H1 (cell line): ENCODE measurements around the gene ZNF385D. TPM values are rescaled to one million over a fixed set of nuclear protein-coding genes. Genes with fewer than 3 reads are reported as not detected.

Source experiments
- CTCF ChIA-PET: fragments of 300-600 bp; sonication (Branson Sonifier 250); formaldehyde crosslinking; loops from one replicate; lab custom pipeline; 2021; ENCODE audit not compliant: partially characterized antibody; lab: Charles Lee
- POLR2A ChIA-PET: fragments of 300-600 bp; sonication (Branson Sonifier 250); formaldehyde crosslinking; loops from one replicate; lab custom pipeline; 2021; ENCODE audit warnings: inconsistent platforms; ENCODE audit not compliant: partially characterized antibody; lab: Charles Lee
- DNase-seq, 2 experiments: peaks; one replicate each; pipeline versions ENCODE4 v3.0.0 to v3.0.0-alpha.2; 2010 to 2022; ENCODE audit warnings: low spot score in 2 of 2, low read depth in 1 of 2, mixed read lengths in 1 of 2
- FAIRE-seq: peaks from 2 replicates; lab custom pipeline; 2011; peaks lifted over from hg19 to GRCh38; lab: Jason Lieb, UNC
- H2AFZ ChIP-seq: 2 replicates; pipeline ENCODE4 v1.8.1; 2012; ENCODE audit warnings: low read length, inconsistent platforms
- H2AK5ac ChIP-seq: 2 replicates; pipeline ENCODE4 v1.6.1; 2013; ENCODE audit warnings: low read depth, low read length
- H2BK120ac ChIP-seq: replicated peaks from 2 replicates; pipeline ENCODE3; 2013; ENCODE audit warnings: low read depth, low read length, inconsistent platforms
- H2BK12ac ChIP-seq: 2 replicates; pipeline ENCODE4 v1.6.1; 2013; ENCODE audit warnings: low read depth, low read length
- H2BK15ac ChIP-seq: 2 replicates; pipeline ENCODE4 v1.6.1; 2013; ENCODE audit warnings: low read length
- H2BK20ac ChIP-seq: 2 replicates; pipeline ENCODE4 v1.6.1; 2013; ENCODE audit warnings: low read length
- H2BK5ac ChIP-seq: 2 replicates; pipeline ENCODE4 v1.6.1; 2013; ENCODE audit warnings: low read depth, low read length
- H3K14ac ChIP-seq: 2 replicates; pipeline ENCODE4 v1.6.1; 2013; ENCODE audit warnings: inconsistent platforms; ENCODE audit not compliant: insufficient read length
- H3K18ac ChIP-seq: 2 replicates; pipeline ENCODE4 v1.6.1; 2013; ENCODE audit warnings: low read length; ENCODE audit errors: extremely low read depth
- H3K23ac ChIP-seq: 2 replicates; pipeline ENCODE4 v1.6.1; 2013; ENCODE audit warnings: inconsistent platforms; ENCODE audit not compliant: insufficient read length
- H3K23me2 ChIP-seq: 2 replicates; pipeline ENCODE4 v1.6.1; 2013; ENCODE audit warnings: low read depth, low read length
- H3K27ac ChIP-seq: 2 replicates; pipeline ENCODE4 v1.6.1; 2011; ENCODE audit warnings: low read depth, low read length, inconsistent platforms
- H3K27me3 ChIP-seq, 4 experiments: replicated peaks in 1 of 4; 1 replicate in 1 of 4; 2 replicates in 3 of 4; pipeline versions ENCODE4 v1.6.1 to v1.8.1; 2011 to 2013; ENCODE audit warnings: low read length in 3 of 4, mild to moderate bottlenecking in 3 of 4, inconsistent platforms in 2 of 4, mixed read lengths in 2 of 4, moderate library complexity in 1 of 4; ENCODE audit not compliant: control insufficient read depth in 3 of 4, insufficient read depth in 3 of 4; ENCODE audit errors: extremely low read depth in 1 of 4
- H3K36me3 ChIP-seq, 4 experiments: 2 replicates each; pipeline versions ENCODE4 v1.6.1 to v1.8.1; 2011 to 2013; ENCODE audit warnings: mild to moderate bottlenecking in 4 of 4, low read length in 3 of 4, moderate library complexity in 2 of 4, control low read depth in 1 of 4, inconsistent platforms in 1 of 4; ENCODE audit not compliant: insufficient read depth in 4 of 4, control insufficient read depth in 2 of 4
- H3K4ac ChIP-seq: replicated peaks from 2 replicates; pipeline ENCODE3; 2013; ENCODE audit warnings: low read length, low read depth, mixed read lengths, inconsistent platforms; ENCODE audit not compliant: insufficient read length
- H3K4me1 ChIP-seq, 4 experiments: replicated peaks in 1 of 4; 1 replicate in 1 of 4; 2 replicates in 3 of 4; pipeline versions ENCODE4 v1.6.1 to v1.8.1; 2011 to 2013; ENCODE audit warnings: low read length in 3 of 4, inconsistent platforms in 2 of 4, mixed read lengths in 1 of 4; ENCODE audit not compliant: insufficient read depth in 4 of 4, control insufficient read depth in 3 of 4
- H3K4me2 ChIP-seq, 2 experiments: 2 replicates each; pipeline versions ENCODE4 v1.6.1 to v1.8.1; 2011 to 2013; ENCODE audit warnings: low read depth in 2 of 2, low read length in 2 of 2, control low read depth in 1 of 2, inconsistent platforms in 1 of 2, mild to moderate bottlenecking in 1 of 2; ENCODE audit not compliant: insufficient read depth in 1 of 2
- H3K4me3 ChIP-seq, 4 experiments: fragments of 200-600, 300-600 bp in 1 of 4; sonication (generic), shearing (Covaris generic), sonication (Bioruptor Twin) in 1 of 4; 2 replicates each; pipeline versions ENCODE4 v1.5.1 to v1.8.1; 2011 to 2016; ENCODE audit warnings: low read length in 4 of 4, low read depth in 3 of 4, control low read depth in 2 of 4, inconsistent platforms in 2 of 4, mild to moderate bottlenecking in 2 of 4, mixed read lengths in 1 of 4, moderate library complexity in 1 of 4; ENCODE audit not compliant: insufficient read depth in 2 of 4; ENCODE audit errors: extremely low read depth in 1 of 4
- H3K56ac ChIP-seq: replicated peaks from 2 replicates; pipeline ENCODE3; 2013; ENCODE audit warnings: low read depth, mild to moderate bottlenecking, mixed read lengths, low read length, inconsistent platforms; ENCODE audit not compliant: insufficient read length
- H3K79me1 ChIP-seq: 2 replicates; pipeline ENCODE4 v1.6.1; 2013; ENCODE audit warnings: low read depth, low read length, control low read depth
- H3K79me2 ChIP-seq, 2 experiments: 2 replicates each; pipeline versions ENCODE4 v1.6.1 to v1.8.1; 2012 to 2013; ENCODE audit warnings: low read length in 2 of 2, mild to moderate bottlenecking in 2 of 2, inconsistent platforms in 1 of 2; ENCODE audit not compliant: insufficient read depth in 2 of 2, control insufficient read depth in 1 of 2
- H3K9ac ChIP-seq, 4 experiments: replicated peaks in 1 of 4; 1 replicate in 1 of 4; 2 replicates in 3 of 4; pipeline versions ENCODE4 v1.6.1 to v1.8.1; 2011 to 2013; ENCODE audit warnings: low read depth in 3 of 4, low read length in 3 of 4, control low read depth in 2 of 4, mild to moderate bottlenecking in 2 of 4, moderate library complexity in 2 of 4, inconsistent platforms in 1 of 4; ENCODE audit errors: extremely low read depth in 1 of 4
- H3K9me3 ChIP-seq, 2 experiments: 2 replicates each; pipeline versions ENCODE4 v1.6.1 to v1.8.1; 2012 to 2013; ENCODE audit warnings: mild to moderate bottlenecking in 2 of 2, moderate library complexity in 2 of 2, control low read depth in 1 of 2, inconsistent platforms in 1 of 2, low read depth in 1 of 2, low read length in 1 of 2, mixed read lengths in 1 of 2; ENCODE audit not compliant: insufficient read depth in 2 of 2
- H4K20me1 ChIP-seq, 2 experiments: replicated peaks in 1 of 2; 2 replicates each; pipeline versions ENCODE3 to v1.8.1; 2011 to 2013; ENCODE audit warnings: inconsistent platforms in 2 of 2, low read length in 2 of 2, mild to moderate bottlenecking in 1 of 2; ENCODE audit not compliant: insufficient read depth in 2 of 2, control insufficient read depth in 1 of 2
- H4K5ac ChIP-seq: 2 replicates; pipeline ENCODE4 v1.6.1; 2013; ENCODE audit warnings: low read length, low read depth, mixed read lengths, inconsistent platforms; ENCODE audit not compliant: insufficient read length
- H4K8ac ChIP-seq: 2 replicates; pipeline ENCODE4 v1.8.0; 2013; ENCODE audit warnings: mild to moderate bottlenecking, moderate library complexity, low read length, inconsistent platforms; ENCODE audit not compliant: insufficient read depth; ENCODE audit errors: extremely low read depth
- H4K91ac ChIP-seq: replicated peaks from 2 replicates; pipeline ENCODE3; 2013; ENCODE audit warnings: low read length, mixed read lengths, inconsistent platforms; ENCODE audit not compliant: insufficient read length
- ASH2L ChIP-seq: fragments of 200-600, 300-600 bp; sonication (generic); IDR thresholded peaks from one replicate; pipeline ENCODE4 v1.7.1; 2017; ENCODE audit warnings: low read length
- BRCA1 ChIP-seq: IDR thresholded peaks from 2 replicates; pipeline ENCODE4 v1.6.1; 2012; ENCODE audit warnings: low read depth, low read length, improper control_type of control experiment
- CBX5 ChIP-seq: fragments of 300-800, 300-1000 bp; sonication (generic); IDR thresholded peaks from 2 replicates; pipeline ENCODE4 v1.7.1; 2016; ENCODE audit warnings: antibody characterized with exemption, low read length, low read depth
- JUN ChIP-seq: IDR thresholded peaks from 2 replicates; pipeline ENCODE4 v1.6.1; 2011; ENCODE audit warnings: low read depth, mild to moderate bottlenecking, improper control_type of control experiment, low read length
- PHF8 ChIP-seq: fragments of 200-600 bp; sonication (generic); conservative IDR thresholded peaks from 2 replicates; pipeline ENCODE4 v1.7.1; 2012; ENCODE audit warnings: low read depth, mild to moderate bottlenecking, inconsistent platforms, low read length, moderate library complexity
- POLR2A ChIP-seq, 2 experiments: IDR thresholded peaks; 1 replicate in 1 of 2; 2 replicates in 1 of 2; pipeline ENCODE4 v1.6.1; 2011; ENCODE audit warnings: low read depth in 2 of 2, low read length in 2 of 2, mild to moderate bottlenecking in 2 of 2; ENCODE audit errors: control extremely low read depth in 1 of 2
- POLR2AphosphoS5 ChIP-seq: IDR thresholded peaks from 2 replicates; pipeline ENCODE4 v1.6.1; 2011; ENCODE audit warnings: low read depth, low read length
- RXRA ChIP-seq: IDR thresholded peaks from 2 replicates; pipeline ENCODE4 v1.6.1; 2011; ENCODE audit warnings: low read depth, mild to moderate bottlenecking, low read length, moderate library complexity; ENCODE audit not compliant: insufficient read depth
- SIN3A ChIP-seq, 2 experiments: IDR thresholded peaks in 1 of 2; conservative IDR thresholded peaks in 1 of 2; 2 replicates each; pipeline ENCODE4 v1.6.1; 2011 to 2012; ENCODE audit warnings: low read length in 2 of 2, improper control_type of control experiment in 1 of 2, low read depth in 1 of 2, mild to moderate bottlenecking in 1 of 2
- SP2 ChIP-seq: IDR thresholded peaks from 2 replicates; pipeline ENCODE4 v1.6.1; 2012; ENCODE audit warnings: mild to moderate bottlenecking, low read length, inconsistent platforms
- SUZ12 ChIP-seq: fragments of 200-600 bp; sonication (generic); IDR thresholded peaks from 2 replicates; pipeline ENCODE4 v1.6.1; 2012; ENCODE audit warnings: mild to moderate bottlenecking, inconsistent platforms, low read length, moderate library complexity, mixed read lengths
- WGBS, 2 experiments: shearing (Covaris generic) in 1 of 2; methylation state at CpG; one replicate each; pipeline versions ENCODE4 v1.1.6 to v1.1.7; 2013 to 2015; ENCODE audit warnings: low lambda C conversion rate in 2 of 2, mixed read lengths in 2 of 2, inconsistent platforms in 1 of 2, low coverage in 1 of 2, missing lambda C conversion rate in 1 of 2; ENCODE audit not compliant: insufficient replicate concordance in 2 of 2, insufficient coverage in 1 of 2, insufficient read length in 1 of 2; ENCODE audit errors: extremely low coverage in 1 of 2, missing lambda C conversion rate in 1 of 2; 5-methylcytosine and 5-hydroxymethylcytosine counted together
- polyA plus RNA-seq, 7 experiments: library from polyadenylated mRNA; depleted of rRNA in 3 of 7; stranded (reverse) in 5 of 7; unstranded in 2 of 7; fragments of >200 nt in 5 of 7; fragments of 200-250 nt in 2 of 7; gene quantifications; 1 replicate in 5 of 7; 2 replicates in 1 of 7; 4 replicates in 1 of 7; pipeline versions ENCODE4 v1.2.1 to v1.2.3, GENCODE V29; 2011 to 2013; ENCODE audit warnings: missing spikeins in 2 of 7, mixed read lengths in 2 of 7
- total RNA-seq: library from RNA; stranded (reverse); fragmentation: NEBNext Ultra II Directional; extraction: Animal tissue kit (Norgen Biotek cat#: 25700); gene quantifications from 2 replicates; pipeline ENCODE4 v1.2.1, GENCODE V29; 2021
- TF ChIP-seq, protein P1 (sequence below): IDR thresholded peaks from 2 replicates; pipeline ENCODE4 v1.6.1; 2011; ENCODE audit warnings: low read length, improper control_type of control experiment

Gene ZNF385D
- total and polyA plus RNA-seq, 2 of the 8 experiments (the other 6 are each of a cell fraction or from before 2014, with no cell fraction given) = 5.9 to 10.8 TPM

DNA sequence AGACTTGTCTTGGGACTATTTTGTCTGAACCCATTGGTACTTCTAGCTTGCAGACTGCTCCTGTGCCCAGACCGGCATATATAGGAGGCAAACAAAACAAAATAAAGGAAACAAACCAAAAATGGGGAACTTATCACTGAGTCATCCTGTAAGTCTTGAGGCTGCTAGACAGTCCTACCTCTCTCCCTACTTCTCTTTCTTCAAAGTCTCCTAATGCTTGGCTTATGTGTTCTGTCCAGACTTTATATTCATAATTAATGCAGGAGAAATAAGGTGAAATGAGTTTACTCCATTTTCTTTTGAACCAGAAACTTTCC lies 266.2 kb downstream of the ZNF385D start:
- H2BK20ac ChIP-seq = no peak overlapping the region
- CTCF ChIA-PET = interaction anchor here (0.7 to 2.4 kb wide), 18 partner anchors 9 to 1258 kb away, joined by 3 to 21 read pairs (median 4); no protein-coding TSS in a partner anchor
- H3K4me1 ChIP-seq = no peaks in the 10 kb centered on the region
- no peak overlapping the region for H4K5ac ChIP-seq
- H3K18ac ChIP-seq = no peak overlapping the region
- no peak overlapping the region for H2BK120ac ChIP-seq
- H2AFZ ChIP-seq = no peak overlapping the region
- no peak overlapping the region for H4K8ac ChIP-seq
- FAIRE-seq = no peak
- H3K36me3 ChIP-seq = no peaks in the 10 kb centered on the region
- TF ChIP-seq CBX5 = no peak
- no peak for TF ChIP-seq ASH2L
- no peak for TF ChIP-seq SIN3A (conservative IDR thresholded peaks at IDR 0.05 in 1 of 2, IDR thresholded peaks at IDR 0.05 in 1 of 2; ENCODE audit: low read depth in 1 of 2, low read length in 2 of 2)
- TF ChIP-seq JUN = no peak
- TF ChIP-seq PHF8 = no peak
- TF ChIP-seq SUZ12 = no peak
- TF ChIP-seq, protein P1, sequence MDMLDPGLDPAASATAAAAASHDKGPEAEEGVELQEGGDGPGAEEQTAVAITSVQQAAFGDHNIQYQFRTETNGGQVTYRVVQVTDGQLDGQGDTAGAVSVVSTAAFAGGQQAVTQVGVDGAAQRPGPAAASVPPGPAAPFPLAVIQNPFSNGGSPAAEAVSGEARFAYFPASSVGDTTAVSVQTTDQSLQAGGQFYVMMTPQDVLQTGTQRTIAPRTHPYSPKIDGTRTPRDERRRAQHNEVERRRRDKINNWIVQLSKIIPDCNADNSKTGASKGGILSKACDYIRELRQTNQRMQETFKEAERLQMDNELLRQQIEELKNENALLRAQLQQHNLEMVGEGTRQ = no peak
- no peak for TF ChIP-seq SP2
- no peak for TF ChIP-seq RXRA
- no peak for TF ChIP-seq POLR2A (IDR thresholded peaks at IDR 0.05; ENCODE audit: control extremely low read depth in 1 of 2, low read depth in 2 of 2, low read length in 2 of 2)
- TF ChIP-seq BRCA1 = no peak
- no peak for TF ChIP-seq POLR2AphosphoS5
- H3K23ac ChIP-seq = no peak overlapping the region
- no peak overlapping the region for H3K27ac ChIP-seq
- no peak overlapping the region for H2BK5ac ChIP-seq
- H3K23me2 ChIP-seq = no peaks in the 10 kb centered on the region
- no peak overlapping the region for H3K4ac ChIP-seq
- H2BK15ac ChIP-seq = no peak overlapping the region
- no peaks in the 10 kb centered on the region for H3K79me2 ChIP-seq
- no peak overlapping the region for H3K4me2 ChIP-seq
- no peak overlapping the region for H3K56ac ChIP-seq
- no peaks in the 10 kb centered on the region for H3K79me1 ChIP-seq
- no peak overlapping the region for H2AK5ac ChIP-seq
- H3K4me3 ChIP-seq = no peak overlapping the region
- no peak overlapping the region for H3K9ac ChIP-seq
- H4K20me1 ChIP-seq = no peaks in the 10 kb centered on the region
- H3K14ac ChIP-seq = no peak overlapping the region
- WGBS, 2 experiments = 92% methylated on average over 1 of the region's 1 CpG; no CpG with 5 or more reads in 1 of the 2 experiments
- DNase-seq = no peak
- H3K27me3 ChIP-seq = no peaks in the 10 kb centered on the region
- H3K9me3 ChIP-seq = no peaks in the 10 kb centered on the region
- H4K91ac ChIP-seq = no peak overlapping the region
- no peak overlapping the region for H2BK12ac ChIP-seq
- POLR2A ChIA-PET = interaction anchor here (1.0 kb wide), 1 partner anchor 59 kb away, joined by 3 read pairs; no protein-coding TSS in a partner anchor
